PC-9 (cell line): Measurements from ENCODE around the gene GMCL2. TPM values are rescaled to one million over a fixed set of nuclear protein-coding genes. Genes with fewer than 3 reads are reported as not detected.

Source experiments
- BruUV-seq: library from RNA; stranded (reverse); fragments of 400-500 nt; replicated peaks from 2 replicates; lab custom pipeline; 2021; lab: Mats Ljungman, UMichigan
- CTCF ChIA-PET: fragments of 300-600 bp; sonication (Branson Sonifier 250); formaldehyde crosslinking; loops from one replicate; lab custom pipeline; 2022; ENCODE audit warnings: antibody characterized with exemption; lab: Charles Lee
- POLR2A ChIA-PET: fragments of 300-600 bp; sonication (Branson Sonifier 250); formaldehyde crosslinking; loops from one replicate; lab custom pipeline; 2022; ENCODE audit warnings: antibody characterized with exemption; ENCODE audit not compliant: unreplicated experiment; lab: Charles Lee
- DNase-seq, 2 experiments: peaks; one replicate each; pipeline versions ENCODE4 v3.0.0 to v3.0.0-alpha.2; 2015 to 2022; ENCODE audit warnings: mixed read lengths in 1 of 2
- H2AFZ ChIP-seq: fragments of 200-600 bp; sonication (generic); 2 replicates; pipeline ENCODE4 v1.8.1; 2017; ENCODE audit warnings: antibody characterized with exemption
- H3F3A ChIP-seq: fragments of 200-600 bp; sonication (generic); 2 replicates; pipeline ENCODE4 v1.8.1; 2017; ENCODE audit warnings: antibody characterized with exemption, mild to moderate bottlenecking, low read depth; ENCODE audit not compliant: insufficient read depth
- H3K27ac ChIP-seq: fragments of 200-600 bp; sonication (generic); 2 replicates; pipeline ENCODE4 v1.6.1; 2016; ENCODE audit warnings: mixed run types
- H3K27me3 ChIP-seq: fragments of 200-600 bp; sonication (generic); 2 replicates; pipeline ENCODE4 v1.6.1; 2016; ENCODE audit warnings: low read depth, mixed run types; ENCODE audit not compliant: insufficient read depth
- H3K36me3 ChIP-seq: fragments of 200-600 bp; sonication (generic); 2 replicates; pipeline ENCODE4 v1.6.1; 2016; ENCODE audit warnings: low read depth, mixed run types
- H3K4me1 ChIP-seq: fragments of 200-600 bp; sonication (generic); replicated peaks from 2 replicates; pipeline ENCODE4 v1.6.1; 2016; ENCODE audit warnings: mixed run types; ENCODE audit not compliant: insufficient read depth
- H3K4me2 ChIP-seq: fragments of 200-600 bp; sonication (generic); 2 replicates; pipeline ENCODE4 v1.6.1; 2017; ENCODE audit warnings: mixed run types
- H3K4me3 ChIP-seq: fragments of 200-600 bp; sonication (generic); 2 replicates; pipeline ENCODE4 v1.6.1; 2016; ENCODE audit warnings: mixed run types
- H3K79me2 ChIP-seq: fragments of 200-600 bp; sonication (generic); 2 replicates; pipeline ENCODE4 v1.6.1; 2017; ENCODE audit warnings: low read depth, mixed run types
- H3K9me2 ChIP-seq: fragments of 200-600 bp; sonication (generic); 2 replicates; pipeline ENCODE4 v1.8.1; 2017; ENCODE audit warnings: mild to moderate bottlenecking; ENCODE audit not compliant: insufficient read depth
- H3K9me3 ChIP-seq: fragments of 200-600 bp; sonication (generic); 2 replicates; pipeline ENCODE4 v1.8.1; 2016; ENCODE audit warnings: low read depth; ENCODE audit not compliant: insufficient read depth
- H4K20me1 ChIP-seq: fragments of 200-600 bp; sonication (generic); 2 replicates; pipeline ENCODE4 v1.8.1; 2017; ENCODE audit not compliant: insufficient read depth
- EZH2 ChIP-seq: fragments of 200-600 bp; sonication (generic); IDR thresholded peaks from 2 replicates; pipeline ENCODE4 v1.8.0; 2017; ENCODE audit warnings: antibody characterized with exemption, low read depth
- intact Hi-C: fragments of 100-400 bp; cut with micrococcal nuclease; formaldehyde crosslinking; loops from one replicate; pipeline ENCODE4 v1.10.0; 2022; ENCODE audit not compliant: unreplicated experiment
- total RNA-seq: library from RNA; stranded (reverse); gene quantifications from 2 replicates; pipeline ENCODE4 v1.2.3, GENCODE V29; 2021
- TF ChIP-seq, protein P1 (sequence below): fragments of 200-600 bp; sonication (generic); conservative IDR thresholded peaks from 2 replicates; pipeline ENCODE4 v1.6.1; 2017; ENCODE audit warnings: mixed run types, antibody characterized with exemption, mild to moderate bottlenecking, moderate library complexity

The GMCL2 gene
- total RNA-seq, 1 experiment from 2014 or later, result not detected

DNA sequence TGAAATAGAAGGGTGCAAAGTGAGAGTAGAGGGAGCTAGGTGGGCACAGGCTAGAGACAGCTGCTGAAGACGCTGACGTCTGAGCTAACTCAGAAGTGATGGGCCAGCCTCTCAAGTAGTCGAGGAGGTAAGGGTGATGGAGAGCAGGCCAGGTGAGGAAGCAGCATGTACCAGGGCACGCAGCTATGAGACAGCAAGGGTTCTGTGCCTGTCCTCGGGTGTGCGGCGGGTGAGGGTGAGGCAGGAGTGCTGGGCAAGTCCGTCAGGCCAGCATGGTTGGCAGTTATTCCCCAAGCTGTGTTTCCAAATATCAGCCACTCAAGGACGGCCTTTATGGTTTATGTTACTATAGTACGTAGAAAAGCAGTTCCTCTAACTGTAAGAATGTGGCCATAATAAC is 50.2 kb downstream of the GMCL2 start:
- H3K79me2 ChIP-seq, result 0 out of 2 replicates have a peak, but pooled peaks cover 4% of the 10 kb centered on the region

More for the DNA sequence above, 50.2 kb downstream of the GMCL2 start:
- H2AFZ ChIP-seq, result no peak overlapping the region
- H3K27me3 ChIP-seq, result no peaks in the 10 kb centered on the region
- H3K9me2 ChIP-seq, result no peaks in the 10 kb centered on the region
- ChIA-PET POLR2A (no interaction called here), CTCF (no interaction called here)
- peaks cover 8% of the 10 kb centered on the region; the same call in 1 of the 2 replicates for H4K20me1 ChIP-seq
- H3F3A ChIP-seq, result peaks cover 11% of the 10 kb centered on the region
- 0 out of 2 replicates have a peak, but pooled peaks cover under 1% of the 10 kb centered on the region for H3K4me1 ChIP-seq
- TF ChIP-seq EZH2, result no peak
- TF ChIP-seq, protein P1, sequence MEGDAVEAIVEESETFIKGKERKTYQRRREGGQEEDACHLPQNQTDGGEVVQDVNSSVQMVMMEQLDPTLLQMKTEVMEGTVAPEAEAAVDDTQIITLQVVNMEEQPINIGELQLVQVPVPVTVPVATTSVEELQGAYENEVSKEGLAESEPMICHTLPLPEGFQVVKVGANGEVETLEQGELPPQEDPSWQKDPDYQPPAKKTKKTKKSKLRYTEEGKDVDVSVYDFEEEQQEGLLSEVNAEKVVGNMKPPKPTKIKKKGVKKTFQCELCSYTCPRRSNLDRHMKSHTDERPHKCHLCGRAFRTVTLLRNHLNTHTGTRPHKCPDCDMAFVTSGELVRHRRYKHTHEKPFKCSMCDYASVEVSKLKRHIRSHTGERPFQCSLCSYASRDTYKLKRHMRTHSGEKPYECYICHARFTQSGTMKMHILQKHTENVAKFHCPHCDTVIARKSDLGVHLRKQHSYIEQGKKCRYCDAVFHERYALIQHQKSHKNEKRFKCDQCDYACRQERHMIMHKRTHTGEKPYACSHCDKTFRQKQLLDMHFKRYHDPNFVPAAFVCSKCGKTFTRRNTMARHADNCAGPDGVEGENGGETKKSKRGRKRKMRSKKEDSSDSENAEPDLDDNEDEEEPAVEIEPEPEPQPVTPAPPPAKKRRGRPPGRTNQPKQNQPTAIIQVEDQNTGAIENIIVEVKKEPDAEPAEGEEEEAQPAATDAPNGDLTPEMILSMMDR, result no peak
- BruUV-seq, result no TSS peak
- intact Hi-C loops, result no loop called here
- no peak overlapping the region for H3K27ac ChIP-seq
- no peak for DNase-seq
- H3K4me2 ChIP-seq, result no peak overlapping the region
- no peaks in the 10 kb centered on the region for H3K9me3 ChIP-seq
- peaks cover 14% of the 10 kb centered on the region for H3K36me3 ChIP-seq
- H3K4me3 ChIP-seq, result no peak overlapping the region

Other genes with a start within 250 kb of the GMCL2 start
- not detected in 2 replicates for gene PROP1, start 191.1 kb downstream of the GMCL2 start, total RNA-seq
- gene N4BP3, start 73.8 kb downstream of the GMCL2 start, total RNA-seq, result 0.81 and 1.1 TPM in 2 replicates
- 30.3 and 35.1 TPM in 2 replicates for gene RMND5B, start 56.4 kb downstream of the GMCL2 start, total RNA-seq
- gene NHP2, start 33.5 kb downstream of the GMCL2 start, total RNA-seq, result 221 and 229 TPM in 2 replicates
- gene HNRNPAB, start 17.2 kb upstream of the GMCL2 start, total RNA-seq, result 171 and 193 TPM in 2 replicates
- 61.3 and 73.7 TPM in 2 replicates for gene PHYKPL, start 45.4 kb upstream of the GMCL2 start, total RNA-seq